GM12865 (cell line): ENCODE measurements around the gene HSF5.
"Not testable (repeated sequence)": the region's sequence is repeated elsewhere in the genome, so short reads cannot be mapped to it uniquely, and the experiment has no call there.

Experiments
- DNase-seq: peaks from one replicate; pipeline ENCODE4 v3.0.0; 2010; ENCODE audit warnings: low read depth
- H3K4me3 ChIP-seq: 2 replicates; pipeline ENCODE4 v1.5.1; 2011; ENCODE audit warnings: mild to moderate bottlenecking, low read depth, low read length, control low read depth
- CTCF ChIP-seq: IDR thresholded peaks from 2 replicates; pipeline ENCODE4 v1.5.1; 2011; ENCODE audit warnings: low read length, control low read depth, low read depth, inconsistent platforms; ENCODE audit not compliant: insufficient read depth; ENCODE audit errors: missing control alignments

The HSF5 gene

DNA sequence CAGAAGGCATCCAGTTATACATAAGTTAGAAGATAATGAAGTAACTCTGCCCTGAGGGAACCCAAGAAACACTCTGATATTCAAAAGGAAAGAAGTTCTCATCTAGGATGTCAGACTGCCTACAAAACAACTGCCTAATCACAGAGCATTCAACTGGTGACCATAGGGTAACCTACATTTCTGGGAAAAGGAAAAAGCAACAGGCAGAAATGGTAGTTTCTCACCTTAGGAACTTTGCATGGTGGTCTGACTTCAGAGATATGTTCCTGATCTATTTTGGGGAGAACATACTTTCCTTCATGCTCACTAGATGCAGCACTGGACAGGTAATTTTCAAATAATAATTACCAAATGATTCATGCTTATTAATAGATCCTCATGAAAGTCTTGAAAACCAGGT, 87.4 kb downstream of the HSF5 start:
- H3K4me3 ChIP-seq, result no peak overlapping the region
- TF ChIP-seq CTCF, result no peak
- DNase-seq, result no peak

DNA sequence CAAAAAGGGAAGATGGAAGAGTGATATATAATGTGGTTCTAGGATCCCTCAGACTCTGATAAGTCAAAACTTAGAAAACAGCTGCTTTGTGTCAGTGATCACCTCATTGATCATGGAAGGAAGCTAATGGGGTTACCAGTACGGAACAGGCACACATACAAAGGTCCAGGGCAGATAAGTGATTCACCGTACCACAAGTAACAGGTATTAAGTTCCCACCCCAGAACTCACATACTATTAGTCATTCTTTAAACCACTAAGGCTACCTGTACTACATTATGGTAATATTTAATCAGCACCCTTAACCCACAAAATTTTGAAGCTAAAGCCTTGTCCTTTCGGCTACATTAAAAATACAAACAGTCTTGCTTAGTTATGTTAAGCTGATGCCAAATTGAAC, 88.2 kb downstream of the HSF5 start:
- no peak overlapping the region for H3K4me3 ChIP-seq
- no peak for TF ChIP-seq CTCF
- no peak for DNase-seq

GRCh38 chr17:58398574-58399266, 89.5 kb downstream of the HSF5 start:
- H3K4me3 ChIP-seq, result no peak overlapping the region
- DNase-seq, result no peak
- no peak for TF ChIP-seq CTCF

GRCh38 chr17:58397421-58397820, 90.8 kb downstream of the HSF5 start:
- not testable (repeated sequence) for H3K4me3 ChIP-seq, DNase-seq

DNA sequence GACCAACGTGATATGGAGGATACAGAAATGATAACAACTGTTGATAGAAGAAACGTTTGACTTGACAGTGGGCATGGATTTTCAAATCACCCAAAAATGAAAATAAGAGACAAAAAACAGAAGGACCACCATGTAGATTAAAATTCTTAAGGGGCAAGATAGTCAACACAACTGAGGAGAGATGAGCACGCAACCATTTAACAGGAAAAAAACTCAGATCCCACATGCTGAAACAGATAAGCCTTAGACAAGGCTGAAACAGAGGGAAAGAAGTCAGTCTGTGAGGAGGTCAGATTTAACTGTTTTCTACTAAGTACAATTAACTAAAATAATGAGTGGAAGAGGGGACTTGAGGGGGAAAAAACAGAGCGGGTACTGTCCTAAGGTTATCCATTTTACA, 92.0 kb downstream of the HSF5 start:
- no peak for TF ChIP-seq CTCF
- H3K4me3 ChIP-seq, result no peak overlapping the region
- DNase-seq, result no peak

DNA sequence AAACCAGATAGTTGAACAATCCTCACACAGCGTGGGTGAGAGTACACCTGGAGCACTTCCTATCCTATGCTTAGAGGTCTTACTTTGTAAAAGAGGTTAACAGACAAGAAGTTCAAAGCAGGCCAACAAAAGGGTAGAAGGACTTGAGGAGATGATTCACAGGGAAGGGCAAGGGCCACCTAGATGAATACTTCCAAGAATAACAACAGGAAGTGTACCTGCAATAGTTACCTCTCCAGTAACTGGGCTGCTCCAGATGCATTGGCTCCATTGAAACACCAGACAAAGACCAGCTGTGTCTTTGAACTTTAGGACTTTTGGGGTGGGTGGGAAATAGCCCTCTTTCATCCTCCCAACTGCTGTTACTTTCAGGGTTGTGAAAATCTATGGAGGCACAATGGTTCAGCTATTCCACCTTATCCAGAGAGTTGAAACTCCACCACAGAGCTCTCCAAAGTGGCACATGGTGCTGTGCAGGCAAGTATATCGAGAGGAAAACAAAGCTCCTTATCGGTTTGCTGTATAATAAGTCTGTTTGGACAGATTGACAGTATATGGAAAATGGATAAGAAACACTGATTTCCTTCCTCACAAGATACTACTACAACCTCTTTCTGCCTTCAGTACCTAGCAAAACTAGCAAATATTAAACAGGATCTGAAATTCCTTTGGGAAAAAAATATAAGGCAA, 93.5 kb downstream of the HSF5 start:
- no peak for DNase-seq
- H3K4me3 ChIP-seq, result no peak overlapping the region
- no peak for TF ChIP-seq CTCF

- no peak for TF ChIP-seq CTCF
- DNase-seq, result no peak
- H3K4me3 ChIP-seq, result no peak overlapping the region
Observed at GRCh38 chr17:58391302-58391984, 96.8 kb downstream of the HSF5 start.
